Hepatic stellate cell (primary cell): Measurements from ENCODE around the gene LTB4R2.
"Not testable (repeated sequence)": the region's sequence is repeated elsewhere in the genome, so short reads cannot be mapped to it uniquely, and the experiment has no call there.

Source experiments
- DNase-seq: peaks from one replicate; pipeline ENCODE4 v3.0.0; 2011; ENCODE audit warnings: low spot score

Gene LTB4R2

DNA sequence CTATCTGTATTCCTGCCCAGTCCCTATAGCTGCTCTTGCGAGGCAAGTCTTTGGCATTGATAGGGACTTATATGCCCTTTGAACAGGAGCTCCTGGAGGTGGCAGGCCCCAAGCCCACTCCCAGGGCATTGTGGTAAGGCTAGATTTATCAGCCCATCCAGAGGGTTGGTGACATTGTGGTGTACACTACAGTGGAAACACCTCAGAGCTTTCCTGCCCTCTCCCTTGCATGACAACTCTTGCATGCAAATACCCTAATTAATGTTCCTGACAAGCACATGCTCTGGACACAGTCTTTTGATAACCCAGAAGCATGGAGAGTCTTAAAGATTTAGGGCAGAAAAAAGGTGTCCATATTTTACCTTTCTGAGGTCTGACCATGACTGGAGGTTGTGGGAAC is 30.7 kb downstream of the LTB4R2 start:
- DNase-seq = no peak

GRCh38 chr14:24342889-24343288 is 32.9 kb downstream of the LTB4R2 start:
- no peak for DNase-seq

DNA sequence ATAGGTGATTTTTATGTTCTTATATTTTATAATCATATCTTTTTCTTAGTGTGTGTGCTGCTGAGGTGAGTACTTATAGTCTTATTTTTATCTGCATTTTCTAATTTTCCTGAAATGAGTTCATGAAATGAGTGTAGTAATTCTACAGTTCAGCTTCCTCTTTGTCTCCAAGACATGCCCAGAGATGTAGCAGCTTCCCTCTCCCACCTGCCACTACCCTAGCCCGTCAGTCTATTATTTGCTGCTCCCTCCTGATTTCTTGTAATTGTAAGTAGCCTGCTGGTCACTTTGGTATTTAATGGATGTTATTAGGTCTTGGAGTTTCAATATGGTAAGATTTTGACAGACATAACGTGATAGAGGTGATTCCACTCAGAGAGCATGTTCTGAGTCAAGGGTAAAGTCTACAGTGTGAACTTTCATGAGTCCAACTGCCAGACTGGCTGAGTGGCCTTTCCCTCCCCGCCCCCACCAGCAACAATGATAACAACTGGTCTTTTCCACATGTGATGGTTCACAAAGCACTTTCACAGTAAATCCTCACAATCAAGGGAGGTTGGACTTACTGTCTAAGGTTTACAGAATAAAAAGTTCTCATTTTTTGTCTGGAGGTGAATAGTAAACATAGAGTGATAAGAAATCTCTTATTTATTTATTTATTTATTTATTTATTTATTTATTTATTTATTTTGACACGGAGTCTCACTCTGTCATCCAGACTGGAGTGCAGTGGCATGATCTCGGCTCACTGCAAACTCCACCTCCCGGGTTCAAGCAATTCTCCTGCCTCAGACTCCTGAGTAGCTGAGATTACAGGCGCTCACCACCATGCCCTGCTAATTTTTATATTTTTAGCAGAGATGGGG is 34.1 kb downstream of the LTB4R2 start:
- no peak for DNase-seq

DNA sequence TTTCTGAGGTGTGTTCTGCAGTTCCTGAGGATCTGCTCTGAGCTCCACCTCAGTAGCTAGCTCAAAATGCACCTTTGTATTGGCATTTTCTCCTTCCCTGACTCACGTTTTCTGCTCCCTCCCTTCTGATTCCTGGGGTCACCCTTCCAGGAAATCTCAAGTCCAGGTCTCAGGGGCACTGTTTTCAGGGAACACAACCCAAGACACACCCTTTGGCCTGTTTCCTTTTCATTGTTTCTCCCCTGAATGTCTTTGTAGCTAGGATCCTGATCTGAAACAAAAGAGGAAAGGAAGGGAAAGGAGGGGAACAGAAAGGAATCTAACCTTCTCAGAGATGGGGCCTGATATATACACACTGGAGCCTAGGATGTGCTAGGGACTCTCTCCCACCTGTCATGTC is 37.2 kb downstream of the LTB4R2 start:
- DNase-seq = no peak

DNA sequence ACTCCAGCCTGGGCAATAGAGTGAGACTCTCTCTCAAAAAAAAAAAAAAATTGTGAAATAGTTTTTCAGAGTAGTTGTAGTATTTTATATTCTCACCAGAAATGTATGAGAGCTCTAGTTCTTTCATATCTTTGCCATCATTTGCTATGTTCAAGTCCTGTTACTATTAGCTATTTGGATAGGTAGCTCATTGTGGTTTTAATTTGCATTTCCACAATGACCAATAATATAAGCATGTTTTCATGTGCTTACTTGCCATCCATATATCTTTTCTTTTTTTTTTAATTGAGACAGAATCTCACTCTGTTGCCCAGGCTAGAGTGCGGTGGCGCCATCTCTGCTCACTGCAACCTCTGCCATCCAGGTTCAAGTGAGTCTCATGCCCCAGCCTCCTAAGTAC is 38.2 kb downstream of the LTB4R2 start:
- no peak for DNase-seq

- DNase-seq = no peak
Measured at GRCh38 chr14:24349742-24350141, 39.8 kb downstream of the LTB4R2 start.

GRCh38 chr14:24351517-24351916 is 41.6 kb downstream of the LTB4R2 start:
- peak; percentile 31 for DNase-seq

- DNase-seq = no peak
Measured at GRCh38 chr14:24353559-24354481, 43.9 kb downstream of the LTB4R2 start.

DNA sequence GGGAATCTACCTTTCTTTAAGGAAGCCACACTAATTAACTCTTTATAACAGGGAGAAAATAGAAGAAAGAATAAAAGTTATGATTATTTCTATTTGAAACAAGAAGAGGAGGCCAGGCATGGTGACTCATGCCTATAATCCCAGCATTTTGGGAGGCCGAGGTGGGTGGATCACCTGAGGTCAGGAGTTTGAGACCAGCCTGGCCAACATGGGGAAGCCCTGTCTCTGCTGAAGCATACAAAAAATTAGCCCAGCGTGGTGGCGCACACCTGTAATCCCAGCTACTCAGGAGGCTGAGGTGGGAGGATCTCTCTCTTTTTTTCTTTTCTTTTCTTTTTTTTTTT is 44.5 kb downstream of the LTB4R2 start:
- not testable (repeated sequence) for DNase-seq

DNA sequence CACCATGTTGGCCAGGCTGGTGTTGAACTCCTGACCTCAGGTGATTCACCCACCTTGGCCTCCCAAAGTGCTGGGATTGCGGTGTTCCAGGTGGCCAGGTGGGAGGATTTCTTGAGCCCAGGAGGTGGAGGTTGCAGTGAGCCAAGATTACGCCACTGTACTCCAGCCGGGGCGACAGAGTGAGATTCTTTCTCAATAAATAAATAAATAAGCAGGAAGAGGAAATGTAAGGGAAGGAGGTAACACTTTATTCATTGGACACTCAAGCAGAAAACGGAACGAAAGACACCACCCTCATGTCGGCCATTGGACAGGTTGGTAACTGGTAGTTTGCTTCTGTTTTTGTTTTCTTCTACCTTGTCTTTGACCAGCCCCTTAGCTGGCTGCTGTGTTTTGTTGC is 45.1 kb downstream of the LTB4R2 start:
- no peak for DNase-seq

DNA sequence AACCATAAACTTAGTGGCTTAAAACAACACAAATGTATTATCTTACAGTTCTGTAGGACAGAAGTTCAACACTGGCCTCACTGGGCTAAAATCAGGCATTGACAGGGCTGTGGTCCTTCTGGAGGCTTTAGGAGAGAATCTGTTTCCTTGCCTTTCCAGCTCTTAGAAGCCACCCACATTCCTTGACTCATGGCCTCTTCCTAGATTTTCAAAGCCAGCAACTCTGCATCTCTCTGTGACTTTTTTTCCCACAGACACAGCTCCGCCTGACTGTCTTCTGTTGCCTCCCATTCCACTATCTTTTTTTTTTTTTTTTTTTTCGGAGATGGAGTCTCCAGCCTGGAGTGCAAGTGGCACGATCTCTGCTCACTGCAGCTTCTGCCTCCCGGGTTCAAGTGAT is 46.3 kb downstream of the LTB4R2 start:
- DNase-seq = no peak

DNA sequence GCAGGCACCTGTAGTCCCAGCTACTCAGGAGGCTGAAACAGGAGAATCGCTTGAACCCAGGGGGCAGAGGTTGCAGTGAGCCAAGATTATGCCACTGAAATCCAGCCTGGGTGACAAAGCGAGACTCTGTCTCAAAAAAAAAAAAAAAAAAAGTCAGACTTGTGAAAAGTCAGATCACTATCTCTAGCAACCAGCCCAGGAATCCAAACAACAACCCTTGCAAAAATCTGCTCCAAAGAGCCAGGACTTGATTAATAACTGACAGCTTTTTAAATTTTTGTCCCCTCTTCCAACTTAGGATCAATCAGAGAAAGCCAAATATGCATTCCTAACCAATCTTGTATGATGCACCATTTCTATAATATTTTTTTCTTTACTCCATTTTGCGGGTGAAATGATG is 50.3 kb downstream of the LTB4R2 start:
- DNase-seq = no peak

GRCh38 chr14:24361326-24361725 is 51.4 kb downstream of the LTB4R2 start:
- DNase-seq = no peak
